Upper lobe of right lung (tissue), 1 donor: ENCODE data around the gene C12orf54. TPM values are rescaled to one million over a fixed set of nuclear protein-coding genes. Genes with fewer than 3 reads are reported as not detected.
"Not testable (repeated sequence)": the region's sequence is repeated elsewhere in the genome, so short reads cannot be mapped to it uniquely, and the experiment has no call there.

ENCODE experiments used
- ATAC-seq: fragments of 200-7000 bp; cut with Tn5 transposase; one replicate; pipeline ENCODE4 v1.9.1; 2020; ENCODE audit warnings: mild to moderate bottlenecking, moderate library complexity
- DNase-seq: peaks from one replicate; pipeline ENCODE4 v3.0.0-alpha.2; 2020
- H3K27ac ChIP-seq: fragments of 200-600 bp; one replicate; pipeline ENCODE4 v1.8.0; 2022
- H3K27me3 ChIP-seq: fragments of 200-600 bp; one replicate; pipeline ENCODE4 v1.8.0; 2022; ENCODE audit warnings: mild to moderate bottlenecking
- H3K36me3 ChIP-seq: fragments of 200-600 bp; one replicate; pipeline ENCODE4 v1.8.0; 2022
- H3K4me1 ChIP-seq: fragments of 200-600 bp; one replicate; pipeline ENCODE4 v1.8.0; 2022
- H3K4me3 ChIP-seq: fragments of 200-600 bp; one replicate; pipeline ENCODE4 v1.8.0; 2022; ENCODE audit warnings: mild to moderate bottlenecking
- H3K9me3 ChIP-seq: fragments of 200-600 bp; one replicate; pipeline ENCODE4 v1.8.0; 2022
- CTCF ChIP-seq: fragments of 200-600 bp; IDR thresholded peaks from one replicate; pipeline ENCODE4 v1.8.0; 2022; ENCODE audit warnings: antibody characterized with exemption
- intact Hi-C: fragments of 100-400 bp; cut with DNase I; formaldehyde crosslinking; loops from one replicate; pipeline ENCODE4 v1.11.0; 2022
- long read RNA-seq: library from polyadenylated mRNA; unstranded; transcript quantifications from one replicate; pipeline ENCODE4 v2.0.0, GENCODE V29; 2021
- total RNA-seq: library from RNA; stranded (reverse); fragmentation: NEBNext Ultra II Directional; extraction: Animal tissue kit (Norgen Biotek cat#: 25700); gene quantifications from one replicate; pipeline ENCODE4 v1.2.1, GENCODE V29; 2021
- donor health status: DM: no; HTN: yes; CAD: no; lungs with severe emphysema.

Gene C12orf54
- not detected for total RNA-seq
- long read RNA-seq, partial matches to known transcripts = 0 of 1 reads
- long read RNA-seq, other reads (novel, unspliced or antisense) = 1 of 1 reads

- no peak for ATAC-seq
These were observed at the start of gene C12orf54 for GRCh38 chr12:48482198-48482597. Gene C12orf54, plus strand, starts transcription at chr12:48482498. Its CDS starts 799 bp downstream, at chr12:48483297.

GRCh38 chr12:48434016-48434415 lies 48.3 kb upstream of the C12orf54 start:
- intact Hi-C loops, ATAC-seq, DNase-seq: not testable (repeated sequence)

More at GRCh38 chr12:48482198-48482597, at the start of gene C12orf54:
- Histone ChIP-seq H3K9me3 (no peaks in the 10 kb centered on the region), H3K4me3 (no peak within 1 kb of the TSS), H3K27me3 (no peaks in the 10 kb centered on the region), H3K36me3 (no peaks in the 10 kb centered on the region), H3K4me1 (no peaks in the 10 kb centered on the region), H3K27ac (no peak within 1 kb of the TSS)
- intact Hi-C loops = no loop called here
- no peak for DNase-seq
- no peak for TF ChIP-seq CTCF

GRCh38 chr12:48441069-48441468 lies 41.2 kb upstream of the C12orf54 start:
- ATAC-seq (no peak), DNase-seq (no peak)
- Histone ChIP-seq H3K4me1 (no peaks in the 10 kb centered on the region), H3K27ac (no peak overlapping the region), H3K27me3 (no peaks in the 10 kb centered on the region), H3K4me3 (no peak overlapping the region), H3K36me3 (no peaks in the 10 kb centered on the region), H3K9me3 (no peaks in the 10 kb centered on the region)
- intact Hi-C loops = no loop called here
- no peak for TF ChIP-seq CTCF

More at GRCh38 chr12:48434016-48434415, 48.3 kb upstream of the C12orf54 start:
- not testable (repeated sequence) for H3K4me3 ChIP-seq, H3K36me3 ChIP-seq, H3K4me1 ChIP-seq, H3K27me3 ChIP-seq, H3K9me3 ChIP-seq, H3K27ac ChIP-seq

DNA sequence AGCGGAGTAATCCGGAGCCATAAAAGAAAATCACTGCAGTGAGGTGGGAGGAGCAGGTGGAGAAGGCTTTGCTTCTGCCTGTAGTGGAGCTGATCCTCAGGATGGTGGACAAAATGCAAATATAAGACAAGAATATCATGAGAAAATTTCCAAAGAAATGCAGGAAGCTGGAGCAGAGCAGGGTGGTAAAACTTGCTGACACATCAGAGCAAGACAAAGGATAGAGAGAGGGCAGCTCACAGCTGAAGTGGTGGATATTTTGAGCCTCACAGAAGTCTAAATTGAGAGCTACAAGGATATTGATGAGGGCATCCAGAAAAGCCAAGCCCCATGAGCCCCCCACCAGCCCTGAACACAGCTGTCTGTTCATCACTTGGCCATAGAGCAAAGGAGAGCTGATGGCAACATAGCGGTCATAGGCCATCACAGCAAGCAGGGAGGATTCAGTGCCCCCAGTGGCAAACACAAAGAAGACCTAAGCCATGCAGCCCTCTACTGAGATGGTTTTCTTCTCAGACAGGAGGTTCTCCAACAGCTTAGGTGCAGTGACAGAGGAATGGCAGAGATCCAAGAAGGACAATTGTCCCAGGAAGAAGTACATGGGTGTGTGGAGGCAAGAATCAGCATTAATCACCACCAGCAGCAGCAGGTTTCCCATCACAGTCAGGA lies 40.0 kb upstream of the C12orf54 start:
- H3K9me3 ChIP-seq = no peaks in the 10 kb centered on the region
- TF ChIP-seq CTCF = no peak
- ATAC-seq (no peak), DNase-seq (no peak)
- no peaks in the 10 kb centered on the region for H3K27me3 ChIP-seq
- intact Hi-C loops = no loop called here
- H3K4me3 ChIP-seq = no peak overlapping the region
- no peaks in the 10 kb centered on the region for H3K4me1 ChIP-seq
- H3K36me3 ChIP-seq = no peaks in the 10 kb centered on the region
- H3K27ac ChIP-seq = no peak overlapping the region

DNA sequence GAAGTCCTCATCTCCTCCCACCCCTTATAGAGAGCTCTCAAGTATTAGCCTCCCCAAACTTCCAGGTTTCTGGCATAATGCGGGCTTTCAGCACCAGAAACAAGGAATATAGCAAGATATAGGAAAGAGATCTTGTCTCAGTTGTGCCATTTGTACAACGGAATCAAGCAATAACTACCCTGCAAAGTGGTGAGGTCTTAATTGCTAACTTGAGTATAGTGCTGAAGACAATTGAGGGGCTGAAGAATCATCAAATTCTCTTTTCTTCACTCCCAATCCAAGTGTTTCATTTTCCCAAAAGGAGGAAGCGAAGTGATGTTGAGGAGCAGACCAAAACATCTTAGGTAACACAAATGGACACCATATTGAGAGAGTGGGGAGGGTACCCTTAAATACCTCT lies 36.8 kb upstream of the C12orf54 start:
- intact Hi-C loops = no loop called here
- Histone ChIP-seq H3K36me3 (no peaks in the 10 kb centered on the region), H3K4me3 (no peak overlapping the region), H3K4me1 (no peaks in the 10 kb centered on the region), H3K27ac (no peak overlapping the region), H3K9me3 (no peaks in the 10 kb centered on the region), H3K27me3 (no peaks in the 10 kb centered on the region)
- ATAC-seq = no peak
- DNase-seq = no peak
- TF ChIP-seq CTCF = no peak

DNA sequence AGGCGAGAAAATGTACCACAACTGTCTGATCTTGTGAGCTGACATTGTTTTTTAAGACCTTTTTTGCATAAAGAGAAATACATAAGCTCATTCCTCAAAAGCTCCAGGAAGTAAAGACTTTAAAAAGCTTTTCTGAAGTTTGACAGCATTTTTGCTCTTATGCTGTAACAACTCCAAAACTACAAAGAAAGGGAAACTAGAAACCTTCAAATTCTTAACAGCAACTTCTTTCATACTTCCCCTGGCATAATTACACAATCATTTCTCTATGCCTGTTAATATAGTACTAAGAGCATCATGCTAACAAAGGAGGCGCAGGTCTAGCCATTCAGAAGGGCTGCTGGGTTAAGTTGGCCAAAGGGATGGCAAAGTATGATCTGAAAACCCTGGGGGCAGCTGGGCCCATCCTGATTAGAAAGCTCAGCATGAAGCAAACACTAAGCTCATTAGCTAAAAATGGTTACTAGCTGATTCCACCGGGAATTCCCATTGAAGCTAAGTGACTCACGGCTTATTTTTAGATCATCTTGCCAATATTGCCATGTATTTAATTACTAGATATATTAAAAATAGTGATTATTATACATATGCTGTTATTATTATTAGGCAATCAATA lies 36.0 kb upstream of the C12orf54 start:
- Histone ChIP-seq H3K27ac (no peak overlapping the region), H3K36me3 (no peaks in the 10 kb centered on the region), H3K4me1 (no peaks in the 10 kb centered on the region), H3K27me3 (no peaks in the 10 kb centered on the region), H3K4me3 (no peak overlapping the region), H3K9me3 (no peaks in the 10 kb centered on the region)
- DNase-seq = no peak
- ATAC-seq = no peak
- no peak for TF ChIP-seq CTCF
- intact Hi-C loops = no loop called here
